K562 (cell line): ENCODE measurements around the gene SYT13. TPM values are rescaled to one million over a fixed set of nuclear protein-coding genes. Genes with fewer than 3 reads are reported as not detected.

Experiments
- ATAC-seq: fragments of 200-7000 bp; cut with Tn5 transposase; 3 replicates; pipeline ENCODE4 v1.9.1; 2020; ENCODE audit warnings: moderate library complexity
- BruUV-seq: library from RNA; stranded (reverse); fragments of 400-500 nt; replicated peaks from 2 replicates; lab custom pipeline; 2021; lab: Mats Ljungman, UMichigan
- CTCF ChIA-PET: fragments of 300-600 bp; formaldehyde crosslinking; extraction: SDS; loops from one replicate; lab custom pipeline; 2021; ENCODE audit warnings: low intra/inter-chr PET ratio; lab: Yijun Ruan, JAX
- POLR2A ChIA-PET: fragments of 300-600, 350-650 bp; sonication (Branson Sonifier 250); formaldehyde crosslinking; extraction: SDS; loops from one replicate; lab custom pipeline; 2021; ENCODE audit warnings: antibody characterized with exemption, inconsistent platforms; lab: Yijun Ruan, JAX
- DNase-seq, 4 experiments: peaks; one replicate each; pipeline versions ENCODE4 v3.0.0 to v3.0.0-alpha.2; 2011 to 2018; ENCODE audit warnings: low spot score in 3 of 4, mixed read lengths in 3 of 4; ENCODE audit errors: extremely low read depth in 1 of 4
- FAIRE-seq: peaks from 2 replicates; lab custom pipeline; 2011; peaks lifted over from hg19 to GRCh38; lab: Jason Lieb, UNC
- H2AFZ ChIP-seq: 2 replicates; pipeline ENCODE4 v1.6.0; 2011; ENCODE audit warnings: low read depth, low read length, control low read depth, inconsistent platforms
- H3K27ac ChIP-seq: fragments of 200-600 bp; 3 replicates; pipeline ENCODE4 v1.8.0; 2011; ENCODE audit warnings: low read depth, mild to moderate bottlenecking, control low read depth, inconsistent platforms, low read length, moderate library complexity, mixed read lengths; ENCODE audit errors: extremely low read depth
- H3K27me3 ChIP-seq, 2 experiments: fragments of 300-600 bp in 1 of 2; 2 replicates in 1 of 2; 3 replicates in 1 of 2; pipeline versions ENCODE4 v1.6.0 to v1.8.0; 2011; ENCODE audit warnings: inconsistent platforms in 2 of 2, low read length in 2 of 2, mild to moderate bottlenecking in 1 of 2, mixed read lengths in 1 of 2, moderate library complexity in 1 of 2; ENCODE audit not compliant: control insufficient read depth in 2 of 2, insufficient read depth in 2 of 2
- H3K36me3 ChIP-seq: fragments of 300-600 bp; 3 replicates; pipeline ENCODE4 v1.8.0; 2011; ENCODE audit warnings: mild to moderate bottlenecking, low read length, inconsistent platforms; ENCODE audit not compliant: control insufficient read depth, insufficient read depth
- H3K4me1 ChIP-seq, 2 experiments: fragments of 200-600 bp in 1 of 2; replicated peaks in 1 of 2; 2 replicates in 1 of 2; 3 replicates in 1 of 2; pipeline versions ENCODE4 v1.5.1 to v1.8.0; 2011; ENCODE audit warnings: inconsistent platforms in 2 of 2, low read length in 2 of 2, mild to moderate bottlenecking in 1 of 2, mixed read lengths in 1 of 2, moderate library complexity in 1 of 2; ENCODE audit not compliant: control insufficient read depth in 2 of 2, insufficient read depth in 2 of 2
- H3K4me2 ChIP-seq: 2 replicates; pipeline ENCODE4 v1.6.1; 2011; ENCODE audit warnings: low read length, control low read depth, inconsistent platforms, mixed read lengths; ENCODE audit not compliant: insufficient read depth
- H3K4me3 ChIP-seq: fragments of 200-600 bp; sonication (generic), shearing (Covaris generic); 2 replicates; pipeline ENCODE4 v1.5.1; 2016; ENCODE audit warnings: control low read depth, inconsistent platforms
- H3K79me2 ChIP-seq: fragments of 200-600 bp; 3 replicates; pipeline ENCODE4 v1.8.0; 2011; ENCODE audit warnings: low read length, inconsistent platforms; ENCODE audit not compliant: control insufficient read depth, insufficient read depth
- H3K9ac ChIP-seq, 2 experiments: 2 replicates each; pipeline versions ENCODE4 v1.6.0 to v1.6.1; 2011; ENCODE audit warnings: low read depth in 2 of 2, low read length in 2 of 2, control low read depth in 1 of 2, inconsistent platforms in 1 of 2, mild to moderate bottlenecking in 1 of 2, mixed read lengths in 1 of 2; ENCODE audit not compliant: insufficient read depth in 1 of 2
- H3K9me1 ChIP-seq: one replicate; pipeline ENCODE4 v1.6.0; 2011; ENCODE audit warnings: inconsistent platforms, mild to moderate bottlenecking, low read length, moderate library complexity; ENCODE audit not compliant: control insufficient read depth, insufficient read depth
- H3K9me3 ChIP-seq: replicated peaks from 2 replicates; pipeline ENCODE4 v1.5.1; 2011; ENCODE audit warnings: low read depth, low read length, inconsistent platforms; ENCODE audit not compliant: control insufficient read depth, insufficient read depth
- H4K20me1 ChIP-seq: replicated peaks from 2 replicates; pipeline ENCODE4 v1.6.1; 2011; ENCODE audit warnings: low read length, inconsistent platforms, mixed read lengths; ENCODE audit not compliant: control insufficient read depth, insufficient read depth
- GABPB1 ChIP-seq: sonication (generic); formaldehyde crosslinking; IDR thresholded peaks from 2 replicates; pipeline ENCODE4 v1.8.0; 2022; ENCODE audit warnings: mild to moderate bottlenecking, missing genetic modification reagents
- GTF2A2 ChIP-seq: IDR thresholded peaks from 2 replicates; pipeline ENCODE4 v1.6.1; 2016; ENCODE audit warnings: mild to moderate bottlenecking, missing genetic modification characterization, missing compliant biosample characterization
- POLR3A ChIP-seq: IDR thresholded peaks from 2 replicates; pipeline ENCODE4 v1.6.1; 2011; ENCODE audit warnings: borderline replicate concordance, mild to moderate bottlenecking, moderate library complexity; ENCODE audit not compliant: insufficient read length, insufficient read depth; ENCODE audit errors: extremely low read depth
- RBM25 ChIP-seq: fragments of 200-400 bp; formaldehyde crosslinking; IDR thresholded peaks from 2 replicates; pipeline ENCODE4 v1.6.1; 2018; ENCODE audit warnings: low read length, low read depth, moderate library complexity; ENCODE audit not compliant: severe bottlenecking
- SIN3B ChIP-seq: fragments of 450-650 bp; IDR thresholded peaks from 2 replicates; pipeline ENCODE4 v1.6.1; 2017; ENCODE audit warnings: low read depth, mild to moderate bottlenecking, moderate library complexity
- ZNF146 ChIP-seq: IDR thresholded peaks from one replicate; pipeline ENCODE4 v1.6.1; 2018; ENCODE audit warnings: missing compliant biosample characterization; ENCODE audit not compliant: unreplicated experiment
- ZNF274 ChIP-seq: IDR thresholded peaks from 2 replicates; pipeline ENCODE4 v1.6.1; 2011; ENCODE audit warnings: low read depth, mild to moderate bottlenecking, low read length, moderate library complexity, borderline replicate concordance
- WGBS: fragments of 100-300 bp; shearing (Covaris generic); methylation state at CpG from one replicate; pipeline ENCODE4 v1.1.6; 2016; ENCODE audit warnings: low coverage, mixed read lengths; ENCODE audit not compliant: insufficient coverage; ENCODE audit errors: missing lambda C conversion rate; 5-methylcytosine and 5-hydroxymethylcytosine counted together
- in situ Hi-C: fragments of 300-500 bp; cut with MboI; formaldehyde crosslinking; loops from 4 replicates; pipeline ENCODE4 v1.15.0; 2018; ENCODE audit warnings: inconsistent platforms, mixed read lengths
- intact Hi-C: fragments of 100-400 bp; cut with micrococcal nuclease; formaldehyde crosslinking; loops from 2 replicates; pipeline ENCODE4 v1.14.2; 2022
- polyA plus RNA-seq, 8 experiments: library from polyadenylated mRNA; depleted of rRNA in 4 of 8; stranded (reverse) in 5 of 8; unstranded in 3 of 8; fragments of >200 nt; fragmentation: Nextera tagmentation in 2 of 8; fragmentation: Illumina TruSeq in 1 of 8; extraction: Ambion mirVana in 2 of 8; extraction: Trizol in 1 of 8; gene quantifications; 2 replicates each; pipeline versions ENCODE4 v1.2.1 to v1.2.3, GENCODE V29; 2011 to 2014; ENCODE audit warnings: inconsistent platforms in 1 of 8, missing spikeins in 1 of 8
- total RNA-seq, 7 experiments: library from RNA; depleted of rRNA in 6 of 7; stranded (reverse); fragments of >200 nt in 6 of 7; fragmentation: Illumina TruSeq in 2 of 7; extraction: Trizol in 2 of 7; gene quantifications; 2 replicates each; pipeline versions ENCODE4 v1.2.1 to v1.2.3, GENCODE V29; 2011 to 2021; ENCODE audit warnings: low replicate concordance in 1 of 7
- TF ChIP-seq, protein P1 (sequence below): fragments of 250-450 bp; sonication (Bioruptor Pico); IDR thresholded peaks from 2 replicates; pipeline ENCODE4 v1.4.0; 2020; ENCODE audit warnings: mild to moderate bottlenecking
- TF ChIP-seq, protein P2 (sequence below): fragments of 250-450 bp; sonication (Bioruptor Pico); IDR thresholded peaks from 2 replicates; pipeline ENCODE4 v1.4.0; 2020
- TF ChIP-seq, protein P3 (sequence below): fragments of 450-650 bp; IDR thresholded peaks from 2 replicates; pipeline ENCODE4 v1.6.1; 2016; ENCODE audit warnings: low read depth

Gene SYT13
- total and polyA plus RNA-seq, 9 of the 15 experiments (the other 6 are each of a cell fraction or from before 2014, with no cell fraction given) = under 0.01 to 0.13 (median 0.08) TPM; not detected in 2

DNA sequence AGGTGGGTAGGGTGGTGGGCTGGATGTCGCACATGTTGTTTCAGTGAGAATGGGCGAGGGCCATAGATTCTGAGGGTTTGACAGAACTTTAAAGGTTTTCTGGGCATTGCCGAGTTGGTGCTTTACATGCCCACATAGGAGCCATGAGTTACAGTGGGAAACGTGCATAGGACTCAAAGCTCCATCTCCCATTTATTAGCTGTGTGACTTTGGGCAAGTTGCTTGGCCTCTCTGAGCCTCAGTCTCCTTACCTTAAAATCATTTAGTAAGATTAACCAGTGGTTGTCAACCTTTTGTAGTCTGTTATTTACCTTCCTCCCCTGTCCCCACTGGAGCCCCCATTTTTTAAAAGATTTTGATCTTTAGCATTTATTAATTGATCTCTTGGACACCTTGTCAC lies 67.4 kb downstream of the SYT13 start (continued):
- TF ChIP-seq GABPB1 (CRISPR knock-in tag) (no peak), RBM25 (peak; percentile 95), SIN3B (no peak), GTF2A2 (no peak)
- TF ChIP-seq, protein P1, sequence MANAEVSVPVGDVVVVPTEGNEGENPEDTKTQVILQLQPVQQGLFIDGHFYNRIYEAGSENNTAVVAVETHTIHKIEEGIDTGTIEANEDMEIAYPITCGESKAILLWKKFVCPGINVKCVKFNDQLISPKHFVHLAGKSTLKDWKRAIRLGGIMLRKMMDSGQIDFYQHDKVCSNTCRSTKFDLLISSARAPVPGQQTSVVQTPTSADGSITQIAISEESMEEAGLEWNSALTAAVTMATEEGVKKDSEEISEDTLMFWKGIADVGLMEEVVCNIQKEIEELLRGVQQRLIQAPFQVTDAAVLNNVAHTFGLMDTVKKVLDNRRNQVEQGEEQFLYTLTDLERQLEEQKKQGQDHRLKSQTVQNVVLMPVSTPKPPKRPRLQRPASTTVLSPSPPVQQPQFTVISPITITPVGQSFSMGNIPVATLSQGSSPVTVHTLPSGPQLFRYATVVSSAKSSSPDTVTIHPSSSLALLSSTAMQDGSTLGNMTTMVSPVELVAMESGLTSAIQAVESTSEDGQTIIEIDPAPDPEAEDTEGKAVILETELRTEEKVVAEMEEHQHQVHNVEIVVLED (CRISPR knock-in tag) = no peak
- TF ChIP-seq, all 486 proteins: peak for 3

DNA sequence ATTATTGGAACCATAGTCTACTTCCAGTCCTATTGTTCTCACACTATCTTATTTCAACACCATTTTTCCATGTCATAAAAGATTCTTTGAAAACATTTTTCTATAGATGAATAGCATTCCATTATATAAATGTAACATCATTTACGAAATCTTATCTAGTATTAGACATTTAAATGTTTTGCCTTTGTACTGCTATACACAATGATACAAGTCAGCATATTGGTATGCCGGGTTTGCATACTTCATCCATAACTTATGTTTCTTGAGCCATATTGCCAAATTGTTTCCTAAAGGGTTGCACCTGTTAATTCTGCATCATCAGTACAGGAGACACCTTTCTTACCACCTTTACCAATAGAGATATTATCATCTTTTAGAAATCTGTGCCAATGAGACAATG lies 68.2 kb downstream of the SYT13 start:
- no peak overlapping the region for H3K27ac ChIP-seq
- no peaks in the 10 kb centered on the region for H3K79me2 ChIP-seq
- H3K4me2 ChIP-seq = no peak overlapping the region
- no TSS peak for BruUV-seq
- DNase-seq (no peak), FAIRE-seq (no peak), ATAC-seq (no peak)
- intact Hi-C loops (loop anchor here (10.0 kb wide), 1 partner anchor 117 kb away; no protein-coding TSS in a partner anchor), in situ Hi-C loops (no loop called here)
- no peaks in the 10 kb centered on the region for H3K9me3 ChIP-seq
- H3K9ac ChIP-seq = no peak overlapping the region
- peaks cover 0 to 4% of the 10 kb centered on the region in 2 experiments; a peak in 1 of 5 replicates for H3K4me1 ChIP-seq
- POLR2A ChIA-PET = no interaction called here
- CTCF ChIA-PET = no interaction called here
- peaks cover 3% of the 10 kb centered on the region for H3K9me1 ChIP-seq
- H2AFZ ChIP-seq = no peak overlapping the region
- WGBS = 0% methylated on average over 2 of the region's 2 CpGs
- peaks cover 0 to 25% of the 10 kb centered on the region in 2 experiments; a peak in 2 of 5 replicates for H3K27me3 ChIP-seq
- H3K36me3 ChIP-seq = no peaks in the 10 kb centered on the region
- H3K4me3 ChIP-seq = no peak overlapping the region
- H4K20me1 ChIP-seq = peaks cover 4% of the 10 kb centered on the region; the same call in 1 of the 2 replicates
- TF ChIP-seq POLR3A = no peak
- TF ChIP-seq ZNF146 (CRISPR knock-in tag) = no peak
- TF ChIP-seq, protein P2, sequence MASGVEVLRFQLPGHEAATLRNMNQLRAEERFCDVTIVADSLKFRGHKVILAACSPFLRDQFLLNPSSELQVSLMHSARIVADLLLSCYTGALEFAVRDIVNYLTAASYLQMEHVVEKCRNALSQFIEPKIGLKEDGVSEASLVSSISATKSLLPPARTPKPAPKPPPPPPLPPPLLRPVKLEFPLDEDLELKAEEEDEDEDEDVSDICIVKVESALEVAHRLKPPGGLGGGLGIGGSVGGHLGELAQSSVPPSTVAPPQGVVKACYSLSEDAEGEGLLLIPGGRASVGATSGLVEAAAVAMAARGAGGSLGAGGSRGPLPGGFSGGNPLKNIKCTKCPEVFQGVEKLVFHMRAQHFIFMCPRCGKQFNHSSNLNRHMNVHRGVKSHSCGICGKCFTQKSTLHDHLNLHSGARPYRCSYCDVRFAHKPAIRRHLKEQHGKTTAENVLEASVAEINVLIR (CRISPR knock-in tag) = no peak
- TF ChIP-seq ZNF274 = no peak
- TF ChIP-seq, protein P3, sequence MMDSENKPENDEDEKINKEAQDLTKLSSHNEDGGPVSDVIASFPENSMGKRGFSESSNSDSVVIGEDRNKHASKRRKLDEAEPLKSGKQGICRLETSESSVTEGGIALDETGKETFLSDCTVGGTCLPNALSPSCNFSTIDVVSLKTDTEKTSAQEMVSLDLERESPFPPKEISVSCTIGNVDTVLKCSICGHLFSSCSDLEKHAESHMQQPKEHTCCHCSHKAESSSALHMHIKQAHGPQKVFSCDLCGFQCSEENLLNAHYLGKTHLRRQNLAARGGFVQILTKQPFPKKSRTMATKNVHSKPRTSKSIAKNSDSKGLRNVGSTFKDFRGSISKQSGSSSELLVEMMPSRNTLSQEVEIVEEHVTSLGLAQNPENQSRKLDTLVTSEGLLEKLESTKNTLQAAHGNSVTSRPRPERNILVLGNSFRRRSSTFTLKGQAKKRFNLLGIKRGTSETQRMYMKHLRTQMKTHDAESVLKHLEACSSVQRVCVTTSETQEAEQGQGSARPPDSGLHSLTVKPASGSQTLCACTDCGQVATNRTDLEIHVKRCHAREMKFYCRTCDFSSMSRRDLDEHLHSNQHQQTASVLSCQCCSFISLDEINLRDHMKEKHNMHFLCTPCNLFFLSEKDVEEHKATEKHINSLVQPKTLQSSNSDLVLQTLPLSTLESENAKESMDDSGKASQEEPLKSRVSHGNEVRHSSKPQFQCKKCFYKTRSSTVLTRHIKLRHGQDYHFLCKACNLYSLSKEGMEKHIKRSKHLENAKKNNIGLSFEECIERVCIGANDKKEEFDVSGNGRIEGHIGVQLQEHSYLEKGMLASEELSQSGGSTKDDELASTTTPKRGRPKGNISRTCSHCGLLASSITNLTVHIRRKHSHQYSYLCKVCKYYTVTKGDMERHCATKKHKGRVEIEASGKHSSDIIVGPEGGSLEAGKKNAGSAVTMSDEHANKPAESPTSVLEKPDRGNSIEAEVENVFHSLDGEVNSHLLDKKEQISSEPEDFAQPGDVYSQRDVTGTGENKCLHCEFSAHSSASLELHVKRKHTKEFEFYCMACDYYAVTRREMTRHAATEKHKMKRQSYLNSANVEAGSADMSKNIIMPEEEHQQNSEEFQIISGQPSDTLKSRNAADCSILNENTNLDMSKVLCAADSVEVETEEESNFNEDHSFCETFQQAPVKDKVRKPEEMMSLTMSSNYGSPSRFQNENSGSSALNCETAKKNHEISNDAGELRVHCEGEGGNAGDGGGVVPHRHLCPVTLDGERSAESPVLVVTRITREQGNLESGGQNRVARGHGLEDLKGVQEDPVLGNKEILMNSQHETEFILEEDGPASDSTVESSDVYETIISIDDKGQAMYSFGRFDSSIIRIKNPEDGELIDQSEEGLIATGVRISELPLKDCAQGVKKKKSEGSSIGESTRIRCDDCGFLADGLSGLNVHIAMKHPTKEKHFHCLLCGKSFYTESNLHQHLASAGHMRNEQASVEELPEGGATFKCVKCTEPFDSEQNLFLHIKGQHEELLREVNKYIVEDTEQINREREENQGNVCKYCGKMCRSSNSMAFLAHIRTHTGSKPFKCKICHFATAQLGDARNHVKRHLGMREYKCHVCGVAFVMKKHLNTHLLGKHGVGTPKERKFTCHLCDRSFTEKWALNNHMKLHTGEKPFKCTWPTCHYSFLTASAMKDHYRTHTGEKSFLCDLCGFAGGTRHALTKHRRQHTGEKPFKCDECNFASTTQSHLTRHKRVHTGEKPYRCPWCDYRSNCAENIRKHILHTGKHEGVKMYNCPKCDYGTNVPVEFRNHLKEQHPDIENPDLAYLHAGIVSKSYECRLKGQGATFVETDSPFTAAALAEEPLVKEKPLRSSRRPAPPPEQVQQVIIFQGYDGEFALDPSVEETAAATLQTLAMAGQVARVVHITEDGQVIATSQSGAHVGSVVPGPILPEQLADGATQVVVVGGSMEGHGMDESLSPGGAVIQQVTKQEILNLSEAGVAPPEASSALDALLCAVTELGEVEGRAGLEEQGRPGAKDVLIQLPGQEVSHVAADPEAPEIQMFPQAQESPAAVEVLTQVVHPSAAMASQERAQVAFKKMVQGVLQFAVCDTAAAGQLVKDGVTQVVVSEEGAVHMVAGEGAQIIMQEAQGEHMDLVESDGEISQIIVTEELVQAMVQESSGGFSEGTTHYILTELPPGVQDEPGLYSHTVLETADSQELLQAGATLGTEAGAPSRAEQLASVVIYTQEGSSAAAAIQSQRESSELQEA = no peak
